ENCODE data around the gene DLL4.

DLL4 gene

GRCh38 chr15:40906091-40906990 lies 22.8 kb upstream of the DLL4 start:
- FAIRE-seq (peak; percentile 84), DNase-seq (ENCODE audit: insufficient read length, low spot score) (peak; percentile 84)
- TF ChIP-seq POLR2AphosphoS5 (IDR thresholded peaks at IDR 0.05; ENCODE audit: low read depth, low read length) (no peak), POU2F2 (IDR thresholded peaks at IDR 0.05; ENCODE audit: low read depth, low read length) (no peak)

DNA sequence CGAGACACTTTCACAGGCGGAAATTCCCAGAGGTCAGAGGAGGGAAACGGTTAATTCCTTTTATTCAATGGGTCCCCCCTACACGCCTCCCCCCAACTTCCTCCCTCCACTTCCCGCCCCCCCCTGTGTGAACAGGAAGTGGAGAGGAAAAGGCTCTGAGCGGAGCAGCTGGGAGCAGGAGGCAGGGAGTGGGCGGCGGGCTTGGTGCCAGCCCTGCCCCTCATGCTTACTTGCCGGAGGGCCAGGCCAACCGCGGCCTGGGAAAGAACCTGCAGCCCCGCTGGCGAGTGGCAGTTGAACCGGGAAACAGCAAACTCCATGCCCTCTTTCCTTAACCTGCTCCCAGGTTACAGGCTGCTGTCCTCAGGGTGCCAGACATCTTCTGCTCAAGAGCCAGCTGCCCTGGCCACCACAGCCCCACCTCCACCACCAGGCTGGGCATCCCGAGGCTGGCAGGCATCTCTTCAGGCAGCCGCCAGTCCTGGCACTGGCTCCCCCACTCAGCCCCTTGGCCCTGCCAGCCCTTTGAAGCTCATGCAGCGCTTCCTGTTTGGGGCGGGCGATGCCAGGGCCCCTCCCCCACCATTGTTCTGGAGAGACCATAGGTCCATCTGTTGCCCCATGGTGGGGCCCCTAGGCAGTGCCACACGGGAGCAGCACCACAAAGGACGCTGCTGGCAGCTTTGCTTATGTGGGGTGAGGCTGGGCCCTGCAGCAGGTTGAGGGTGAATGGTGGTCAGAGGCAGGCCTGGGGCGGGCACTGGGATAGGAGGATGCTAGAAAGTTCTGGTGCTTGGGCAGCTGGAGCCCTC lies 21.9 kb upstream of the DLL4 start:
- no peak for TF ChIP-seq POU2F2 (IDR thresholded peaks at IDR 0.05; ENCODE audit: low read depth, low read length)
- TF ChIP-seq SPI1 (IDR thresholded peaks at IDR 0.05; ENCODE audit: low read depth, low read length) = peak; percentile 34; the same call in 1 of the 2 replicates
- FAIRE-seq (peak; percentile 72), DNase-seq (ENCODE audit: insufficient read length, low spot score) (no peak)

GRCh38 chr15:40908095-40908494 lies 21.0 kb upstream of the DLL4 start:
- FAIRE-seq (no peak), DNase-seq (ENCODE audit: insufficient read length, low spot score) (no peak)
- TF ChIP-seq SPI1 (IDR thresholded peaks at IDR 0.05; ENCODE audit: low read depth, low read length) (no peak), TAF1 (IDR thresholded peaks at IDR 0.05; ENCODE audit: low read depth, low read length) (no peak), POLR2AphosphoS5 (IDR thresholded peaks at IDR 0.05; ENCODE audit: low read depth, low read length) (no peak), POLR2A (IDR thresholded peaks at IDR 0.05; ENCODE audit: low read depth, low read length) (no peak), PAX5 (IDR thresholded peaks at IDR 0.05; ENCODE audit: insufficient read depth, low read length, severe bottlenecking) (no peak)

GRCh38 chr15:40909662-40910630 lies 19.2 kb upstream of the DLL4 start:
- FAIRE-seq (no peak), DNase-seq (ENCODE audit: insufficient read length, low spot score) (no peak)
- no peak for TF ChIP-seq POLR2A (IDR thresholded peaks at IDR 0.05; ENCODE audit: low read depth, low read length)
- no peak for TF ChIP-seq POLR2AphosphoS5 (IDR thresholded peaks at IDR 0.05; ENCODE audit: low read depth, low read length)
- TF ChIP-seq POU2F2 (IDR thresholded peaks at IDR 0.05; ENCODE audit: low read depth, low read length) = no peak
- TF ChIP-seq SPI1 (IDR thresholded peaks at IDR 0.05; ENCODE audit: low read depth, low read length) = no peak
- TF ChIP-seq TAF1 (IDR thresholded peaks at IDR 0.05; ENCODE audit: low read depth, low read length) = no peak
- no peak for TF ChIP-seq PAX5 (IDR thresholded peaks at IDR 0.05; ENCODE audit: insufficient read depth, low read length, severe bottlenecking)

DNA sequence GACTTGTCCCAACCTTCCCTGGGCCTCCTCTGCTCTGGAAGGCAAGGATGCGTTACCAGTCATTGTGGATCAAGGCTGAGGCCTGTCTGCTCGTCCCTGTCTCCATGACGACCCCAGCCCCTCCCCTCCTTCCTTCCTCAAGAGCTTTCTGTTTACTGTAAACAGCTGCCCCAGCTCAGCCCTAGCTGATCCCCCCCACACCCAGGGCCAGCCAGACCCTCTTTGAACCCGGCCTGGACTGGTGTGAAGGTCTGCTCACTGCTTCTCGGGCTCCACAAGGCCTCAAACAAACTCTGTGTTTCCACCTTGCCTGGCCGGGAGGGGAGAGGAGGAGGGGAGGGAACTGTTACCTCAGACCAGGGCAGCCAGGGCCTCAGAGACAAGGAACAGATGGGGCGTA lies 18.0 kb upstream of the DLL4 start:
- no peak for DNase-seq (ENCODE audit: insufficient read length, low spot score)
- TF ChIP-seq POLR2AphosphoS5 (IDR thresholded peaks at IDR 0.05; ENCODE audit: low read depth, low read length) = no peak
- TF ChIP-seq POLR2A (IDR thresholded peaks at IDR 0.05; ENCODE audit: low read depth, low read length) = no peak
- no peak for TF ChIP-seq TAF1 (IDR thresholded peaks at IDR 0.05; ENCODE audit: low read depth, low read length)
- no peak for TF ChIP-seq SPI1 (IDR thresholded peaks at IDR 0.05; ENCODE audit: low read depth, low read length)
- no peak for TF ChIP-seq PAX5 (IDR thresholded peaks at IDR 0.05; ENCODE audit: insufficient read depth, low read length, severe bottlenecking)
- TF ChIP-seq POU2F2 (IDR thresholded peaks at IDR 0.05; ENCODE audit: low read depth, low read length) = no peak
- no peak for FAIRE-seq

DNA sequence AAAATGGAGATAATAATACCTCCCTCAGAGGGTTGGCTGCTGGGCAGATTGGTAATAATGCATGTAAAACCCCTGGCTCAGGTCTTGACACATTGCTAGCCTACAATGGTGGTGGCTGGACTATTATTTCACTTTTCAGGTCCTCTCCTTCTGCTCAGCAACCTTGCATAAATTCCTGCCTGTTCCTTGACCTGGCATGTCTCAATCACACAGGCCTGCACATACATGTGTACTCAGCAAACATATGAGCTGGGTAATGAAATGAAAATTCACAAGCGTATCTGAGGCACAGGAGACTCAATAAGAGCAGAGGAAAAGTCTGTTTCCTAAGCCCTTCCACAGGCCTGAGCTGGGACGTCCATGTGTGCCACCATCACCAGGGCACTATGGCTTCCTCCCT lies 17.4 kb upstream of the DLL4 start:
- DNase-seq (ENCODE audit: insufficient read length, low spot score) (no peak), FAIRE-seq (no peak)
- TF ChIP-seq PAX5 (IDR thresholded peaks at IDR 0.05; ENCODE audit: insufficient read depth, low read length, severe bottlenecking) (no peak), POLR2A (IDR thresholded peaks at IDR 0.05; ENCODE audit: low read depth, low read length) (no peak), SPI1 (IDR thresholded peaks at IDR 0.05; ENCODE audit: low read depth, low read length) (no peak), TAF1 (IDR thresholded peaks at IDR 0.05; ENCODE audit: low read depth, low read length) (no peak), POU2F2 (IDR thresholded peaks at IDR 0.05; ENCODE audit: low read depth, low read length) (no peak), POLR2AphosphoS5 (IDR thresholded peaks at IDR 0.05; ENCODE audit: low read depth, low read length) (no peak)

DNA sequence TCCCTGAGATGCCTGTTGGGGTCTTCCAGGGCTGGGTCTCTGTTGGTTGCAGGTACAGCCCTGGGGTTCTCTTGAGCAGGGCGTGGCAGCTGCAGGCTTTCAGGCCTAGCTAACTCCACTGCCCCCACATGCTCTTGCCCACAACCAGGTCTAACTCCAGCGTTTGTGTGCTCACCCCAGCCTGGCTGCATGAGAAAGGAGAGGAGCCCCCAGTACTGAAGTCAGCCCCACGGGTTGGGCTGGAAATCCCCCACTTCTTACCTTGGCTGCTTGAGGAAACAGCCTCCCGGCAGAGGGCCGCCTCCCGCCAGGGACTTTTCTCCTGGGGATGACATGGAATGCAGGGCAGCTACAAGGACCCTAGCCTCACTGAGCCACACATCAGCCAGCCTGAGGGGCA lies 16.7 kb upstream of the DLL4 start:
- no peak for TF ChIP-seq SPI1 (IDR thresholded peaks at IDR 0.05; ENCODE audit: low read depth, low read length)
- TF ChIP-seq POLR2AphosphoS5 (IDR thresholded peaks at IDR 0.05; ENCODE audit: low read depth, low read length) = no peak
- no peak for TF ChIP-seq TAF1 (IDR thresholded peaks at IDR 0.05; ENCODE audit: low read depth, low read length)
- TF ChIP-seq POLR2A (IDR thresholded peaks at IDR 0.05; ENCODE audit: low read depth, low read length) = no peak
- TF ChIP-seq PAX5 (IDR thresholded peaks at IDR 0.05; ENCODE audit: insufficient read depth, low read length, severe bottlenecking) = no peak
- no peak for TF ChIP-seq POU2F2 (IDR thresholded peaks at IDR 0.05; ENCODE audit: low read depth, low read length)
- no peak for DNase-seq (ENCODE audit: insufficient read length, low spot score)
- FAIRE-seq = peak; percentile 23

GRCh38 chr15:40914013-40914412 lies 15.1 kb upstream of the DLL4 start:
- DNase-seq (ENCODE audit: insufficient read length, low spot score) (no peak), FAIRE-seq (peak; percentile 91)
- TF ChIP-seq PAX5 (IDR thresholded peaks at IDR 0.05; ENCODE audit: insufficient read depth, low read length, severe bottlenecking) (no peak), POU2F2 (IDR thresholded peaks at IDR 0.05; ENCODE audit: low read depth, low read length) (no peak), POLR2A (IDR thresholded peaks at IDR 0.05; ENCODE audit: low read depth, low read length) (no peak), POLR2AphosphoS5 (IDR thresholded peaks at IDR 0.05; ENCODE audit: low read depth, low read length) (no peak), SPI1 (IDR thresholded peaks at IDR 0.05; ENCODE audit: low read depth, low read length) (no peak), TAF1 (IDR thresholded peaks at IDR 0.05; ENCODE audit: low read depth, low read length) (no peak)

DNA sequence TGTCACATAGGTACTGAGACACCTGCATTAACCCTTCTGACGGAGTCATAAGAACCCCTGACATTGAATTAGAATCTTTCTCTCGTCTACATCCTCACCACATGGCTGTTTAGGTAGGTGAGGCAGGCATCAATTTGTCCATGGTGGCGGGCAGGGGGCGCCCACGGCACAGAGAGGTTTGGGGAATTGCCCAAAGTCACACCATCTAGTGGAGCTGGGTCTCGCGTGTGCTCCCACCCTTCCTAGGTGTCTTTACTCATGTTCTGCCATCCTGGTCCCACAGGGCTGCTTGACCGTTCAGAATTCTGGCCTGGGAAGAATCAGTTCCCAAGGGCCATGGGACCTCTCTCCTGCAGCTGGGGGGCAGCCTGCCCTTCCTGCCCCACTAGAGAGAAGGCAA lies 14.7 kb upstream of the DLL4 start:
- TF ChIP-seq SPI1 (IDR thresholded peaks at IDR 0.05; ENCODE audit: low read depth, low read length) (no peak), PAX5 (IDR thresholded peaks at IDR 0.05; ENCODE audit: insufficient read depth, low read length, severe bottlenecking) (no peak), POLR2A (IDR thresholded peaks at IDR 0.05; ENCODE audit: low read depth, low read length) (no peak), TAF1 (IDR thresholded peaks at IDR 0.05; ENCODE audit: low read depth, low read length) (no peak), POU2F2 (IDR thresholded peaks at IDR 0.05; ENCODE audit: low read depth, low read length) (no peak), POLR2AphosphoS5 (IDR thresholded peaks at IDR 0.05; ENCODE audit: low read depth, low read length) (no peak)
- DNase-seq (ENCODE audit: insufficient read length, low spot score) (no peak), FAIRE-seq (no peak)
